ENCODE measurements around the gene PNMA8B.
"Not testable (repeated sequence)": the region's sequence is repeated elsewhere in the genome, so short reads cannot be mapped to it uniquely, and the experiment has no call there.

The PNMA8B gene

GRCh38 chr19:46495786-46496099 lies at the start of gene PNMA8B:
Gene PNMA8B, minus strand, starts transcription at chr19:46495867. Its CDS starts 402 bp downstream, at chr19:46495465.
- FAIRE-seq (no peak), DNase-seq (ENCODE audit: insufficient read length, low spot score) (no peak)

GRCh38 chr19:46544651-46545050 lies 49.0 kb upstream of the PNMA8B start:
- FAIRE-seq (no peak), DNase-seq (ENCODE audit: insufficient read length, low spot score) (no peak)

GRCh38 chr19:46542428-46543230 lies 47.0 kb upstream of the PNMA8B start:
- DNase-seq (ENCODE audit: insufficient read length, low spot score): peak; percentile 54
- peak; percentile 86 for FAIRE-seq

GRCh38 chr19:46537136-46538097 lies 41.8 kb upstream of the PNMA8B start:
- no peak for DNase-seq (ENCODE audit: insufficient read length, low spot score)
- FAIRE-seq: no peak

GRCh38 chr19:46536391-46536790 lies 40.7 kb upstream of the PNMA8B start:
- FAIRE-seq: no peak

GRCh38 chr19:46533621-46534081 lies 38.0 kb upstream of the PNMA8B start:
- DNase-seq (ENCODE audit: insufficient read length, low spot score): no peak
- FAIRE-seq: no peak

More at GRCh38 chr19:46536391-46536790, 40.7 kb upstream of the PNMA8B start:
- DNase-seq (ENCODE audit: insufficient read length, low spot score): no peak

GRCh38 chr19:46533078-46533620 lies 37.5 kb upstream of the PNMA8B start:
- DNase-seq (ENCODE audit: insufficient read length, low spot score): no peak
- no peak for FAIRE-seq

- FAIRE-seq (no peak), DNase-seq (ENCODE audit: insufficient read length, low spot score) (no peak)
Measured at GRCh38 chr19:46530636-46531035, 35.0 kb upstream of the PNMA8B start.

GRCh38 chr19:46529622-46530451 lies 34.2 kb upstream of the PNMA8B start:
- DNase-seq (ENCODE audit: insufficient read length, low spot score) (peak; percentile 68), FAIRE-seq (peak; percentile 71)

GRCh38 chr19:46528601-46529590 lies 33.2 kb upstream of the PNMA8B start:
- no peak for DNase-seq (ENCODE audit: insufficient read length, low spot score)
- FAIRE-seq: no peak

GRCh38 chr19:46526801-46527200 lies 31.1 kb upstream of the PNMA8B start:
- not testable (repeated sequence) for FAIRE-seq; DNase-seq (ENCODE audit: insufficient read length, low spot score)

GRCh38 chr19:46524308-46524707 lies 28.6 kb upstream of the PNMA8B start:
- DNase-seq (ENCODE audit: insufficient read length, low spot score) (no peak), FAIRE-seq (no peak)

- DNase-seq (ENCODE audit: insufficient read length, low spot score); FAIRE-seq: not testable (repeated sequence)
Measured at GRCh38 chr19:46522988-46523387, 27.3 kb upstream of the PNMA8B start.

GRCh38 chr19:46521241-46521868 lies 25.7 kb upstream of the PNMA8B start:
- no peak for FAIRE-seq

GRCh38 chr19:46520616-46521015 lies 24.9 kb upstream of the PNMA8B start:
- FAIRE-seq (no peak), DNase-seq (ENCODE audit: insufficient read length, low spot score) (no peak)

More at GRCh38 chr19:46521241-46521868, 25.7 kb upstream of the PNMA8B start:
- DNase-seq (ENCODE audit: insufficient read length, low spot score): no peak

GRCh38 chr19:46517471-46517870 lies 21.8 kb upstream of the PNMA8B start:
- DNase-seq (ENCODE audit: insufficient read length, low spot score) (no peak), FAIRE-seq (no peak)

- DNase-seq (ENCODE audit: insufficient read length, low spot score) (no peak), FAIRE-seq (no peak)
Measured at GRCh38 chr19:46515879-46516350, 20.2 kb upstream of the PNMA8B start.

GRCh38 chr19:46515290-46515609 lies 19.6 kb upstream of the PNMA8B start:
- DNase-seq (ENCODE audit: insufficient read length, low spot score): no peak

More at GRCh38 chr19:46515290-46515609, 19.6 kb upstream of the PNMA8B start:
- no peak for FAIRE-seq
